K562 (cell line): ENCODE data around the gene LYSMD1. TPM values are rescaled to one million over a fixed set of nuclear protein-coding genes. Genes with fewer than 3 reads are reported as not detected.

Experiments
- ATAC-seq: fragments of 200-7000 bp; cut with Tn5 transposase; 3 replicates; pipeline ENCODE4 v1.9.1; 2020; ENCODE audit warnings: moderate library complexity
- BruUV-seq: library from RNA; stranded (reverse); fragments of 400-500 nt; replicated peaks from 2 replicates; lab custom pipeline; 2021; lab: Mats Ljungman, UMichigan
- CTCF ChIA-PET: fragments of 300-600 bp; formaldehyde crosslinking; extraction: SDS; loops from one replicate; lab custom pipeline; 2021; ENCODE audit warnings: low intra/inter-chr PET ratio; lab: Yijun Ruan, JAX
- POLR2A ChIA-PET: fragments of 300-600, 350-650 bp; sonication (Branson Sonifier 250); formaldehyde crosslinking; extraction: SDS; loops from one replicate; lab custom pipeline; 2021; ENCODE audit warnings: antibody characterized with exemption, inconsistent platforms; lab: Yijun Ruan, JAX
- DNase-seq, 4 experiments: peaks; one replicate each; pipeline versions ENCODE4 v3.0.0 to v3.0.0-alpha.2; 2011 to 2018; ENCODE audit warnings: low spot score in 3 of 4, mixed read lengths in 3 of 4; ENCODE audit errors: extremely low read depth in 1 of 4
- FAIRE-seq: peaks from 2 replicates; lab custom pipeline; 2011; peaks lifted over from hg19 to GRCh38; lab: Jason Lieb, UNC
- H2AFZ ChIP-seq: 2 replicates; pipeline ENCODE4 v1.6.0; 2011; ENCODE audit warnings: low read depth, low read length, control low read depth, inconsistent platforms
- H3K27ac ChIP-seq: fragments of 200-600 bp; 3 replicates; pipeline ENCODE4 v1.8.0; 2011; ENCODE audit warnings: low read depth, mild to moderate bottlenecking, control low read depth, inconsistent platforms, low read length, moderate library complexity, mixed read lengths; ENCODE audit errors: extremely low read depth
- H3K27me3 ChIP-seq, 2 experiments: fragments of 300-600 bp in 1 of 2; 2 replicates in 1 of 2; 3 replicates in 1 of 2; pipeline versions ENCODE4 v1.6.0 to v1.8.0; 2011; ENCODE audit warnings: inconsistent platforms in 2 of 2, low read length in 2 of 2, mild to moderate bottlenecking in 1 of 2, mixed read lengths in 1 of 2, moderate library complexity in 1 of 2; ENCODE audit not compliant: control insufficient read depth in 2 of 2, insufficient read depth in 2 of 2
- H3K36me3 ChIP-seq: fragments of 300-600 bp; 3 replicates; pipeline ENCODE4 v1.8.0; 2011; ENCODE audit warnings: mild to moderate bottlenecking, low read length, inconsistent platforms; ENCODE audit not compliant: control insufficient read depth, insufficient read depth
- H3K4me1 ChIP-seq, 2 experiments: fragments of 200-600 bp in 1 of 2; replicated peaks in 1 of 2; 2 replicates in 1 of 2; 3 replicates in 1 of 2; pipeline versions ENCODE4 v1.5.1 to v1.8.0; 2011; ENCODE audit warnings: inconsistent platforms in 2 of 2, low read length in 2 of 2, mild to moderate bottlenecking in 1 of 2, mixed read lengths in 1 of 2, moderate library complexity in 1 of 2; ENCODE audit not compliant: control insufficient read depth in 2 of 2, insufficient read depth in 2 of 2
- H3K4me2 ChIP-seq: 2 replicates; pipeline ENCODE4 v1.6.1; 2011; ENCODE audit warnings: low read length, control low read depth, inconsistent platforms, mixed read lengths; ENCODE audit not compliant: insufficient read depth
- H3K4me3 ChIP-seq: fragments of 200-600 bp; sonication (generic), shearing (Covaris generic); 2 replicates; pipeline ENCODE4 v1.5.1; 2016; ENCODE audit warnings: control low read depth, inconsistent platforms
- H3K79me2 ChIP-seq: fragments of 200-600 bp; 3 replicates; pipeline ENCODE4 v1.8.0; 2011; ENCODE audit warnings: low read length, inconsistent platforms; ENCODE audit not compliant: control insufficient read depth, insufficient read depth
- H3K9ac ChIP-seq, 2 experiments: 2 replicates each; pipeline versions ENCODE4 v1.6.0 to v1.6.1; 2011; ENCODE audit warnings: low read depth in 2 of 2, low read length in 2 of 2, control low read depth in 1 of 2, inconsistent platforms in 1 of 2, mild to moderate bottlenecking in 1 of 2, mixed read lengths in 1 of 2; ENCODE audit not compliant: insufficient read depth in 1 of 2
- H3K9me1 ChIP-seq: one replicate; pipeline ENCODE4 v1.6.0; 2011; ENCODE audit warnings: inconsistent platforms, mild to moderate bottlenecking, low read length, moderate library complexity; ENCODE audit not compliant: control insufficient read depth, insufficient read depth
- H3K9me3 ChIP-seq: replicated peaks from 2 replicates; pipeline ENCODE4 v1.5.1; 2011; ENCODE audit warnings: low read depth, low read length, inconsistent platforms; ENCODE audit not compliant: control insufficient read depth, insufficient read depth
- H4K20me1 ChIP-seq: replicated peaks from 2 replicates; pipeline ENCODE4 v1.6.1; 2011; ENCODE audit warnings: low read length, inconsistent platforms, mixed read lengths; ENCODE audit not compliant: control insufficient read depth, insufficient read depth
- ADNP ChIP-seq: fragments of 200-800 bp; sonication (Bioruptor generic); IDR thresholded peaks from 2 replicates; pipeline ENCODE4 v1.6.1; 2016; ENCODE audit warnings: missing genetic modification characterization, missing compliant biosample characterization
- CHD2 ChIP-seq: IDR thresholded peaks from 2 replicates; pipeline ENCODE4 v1.6.1; 2011; ENCODE audit warnings: low read depth, low read length
- HMG20B ChIP-seq: fragments of 250-450 bp; sonication (Bioruptor Pico); IDR thresholded peaks from 2 replicates; pipeline ENCODE4 v1.5.0; 2021; ENCODE audit warnings: mild to moderate bottlenecking
- MAFK ChIP-seq: IDR thresholded peaks from 2 replicates; pipeline ENCODE4 v1.6.1; 2011; ENCODE audit warnings: low read length, improper control_type of control experiment
- NFIC ChIP-seq: fragments of 450-650 bp; IDR thresholded peaks from 2 replicates; pipeline ENCODE4 v1.6.1; 2017; ENCODE audit warnings: mild to moderate bottlenecking, inconsistent platforms
- SIN3A ChIP-seq, 2 experiments: fragments of 150-350 bp in 1 of 2; IDR thresholded peaks; 2 replicates each; pipeline ENCODE4 v1.6.1; 2011 to 2016; ENCODE audit warnings: borderline replicate concordance in 2 of 2, low read depth in 2 of 2, low read length in 2 of 2, mild to moderate bottlenecking in 2 of 2, moderate library complexity in 2 of 2; ENCODE audit not compliant: control insufficient read depth in 1 of 2
- TEAD1 ChIP-seq, 2 experiments: fragments of 450-650 bp in 1 of 2; sonication (generic) in 1 of 2; formaldehyde crosslinking; IDR thresholded peaks; 2 replicates each; pipeline versions ENCODE4 v1.4.0 to v1.8.0; 2020 to 2022; ENCODE audit warnings: mild to moderate bottlenecking in 2 of 2, missing genetic modification reagents in 1 of 2
- TEAD4 ChIP-seq, 2 experiments: sonication (generic) in 1 of 2; formaldehyde crosslinking in 1 of 2; IDR thresholded peaks; 2 replicates each; pipeline versions ENCODE4 v1.6.1 to v1.8.0; 2012 to 2022; ENCODE audit warnings: borderline replicate concordance in 1 of 2, inconsistent platforms in 1 of 2, low read length in 1 of 2, mild to moderate bottlenecking in 1 of 2, missing genetic modification reagents in 1 of 2
- ZNF263 ChIP-seq: sonication (generic); formaldehyde crosslinking; IDR thresholded peaks from 2 replicates; pipeline ENCODE4 v1.8.0; 2022; ENCODE audit warnings: mild to moderate bottlenecking, missing genetic modification reagents, borderline replicate concordance
- ZNF384 ChIP-seq: IDR thresholded peaks from 2 replicates; pipeline ENCODE4 v1.6.1; 2012; ENCODE audit warnings: low read depth, low read length, improper control_type of control experiment
- ZNF407 ChIP-seq: fragments of 450-650 bp; IDR thresholded peaks from 2 replicates; pipeline ENCODE4 v1.6.1; 2016; ENCODE audit warnings: low read depth
- ZSCAN29 ChIP-seq: fragments of 450-650 bp; IDR thresholded peaks from 2 replicates; pipeline ENCODE4 v1.6.1; 2017
- WGBS: fragments of 100-300 bp; shearing (Covaris generic); methylation state at CpG from one replicate; pipeline ENCODE4 v1.1.6; 2016; ENCODE audit warnings: low coverage, mixed read lengths; ENCODE audit not compliant: insufficient coverage; ENCODE audit errors: missing lambda C conversion rate; 5-methylcytosine and 5-hydroxymethylcytosine counted together
- in situ Hi-C: fragments of 300-500 bp; cut with MboI; formaldehyde crosslinking; loops from 4 replicates; pipeline ENCODE4 v1.15.0; 2018; ENCODE audit warnings: inconsistent platforms, mixed read lengths
- intact Hi-C: fragments of 100-400 bp; cut with micrococcal nuclease; formaldehyde crosslinking; loops from 2 replicates; pipeline ENCODE4 v1.14.2; 2022
- polyA plus RNA-seq, 8 experiments: library from polyadenylated mRNA; depleted of rRNA in 4 of 8; stranded (reverse) in 5 of 8; unstranded in 3 of 8; fragments of >200 nt; fragmentation: Nextera tagmentation in 2 of 8; fragmentation: Illumina TruSeq in 1 of 8; extraction: Ambion mirVana in 2 of 8; extraction: Trizol in 1 of 8; gene quantifications; 2 replicates each; pipeline versions ENCODE4 v1.2.1 to v1.2.3, GENCODE V29; 2011 to 2014; ENCODE audit warnings: inconsistent platforms in 1 of 8, missing spikeins in 1 of 8
- total RNA-seq, 7 experiments: library from RNA; depleted of rRNA in 6 of 7; stranded (reverse); fragments of >200 nt in 6 of 7; fragmentation: Illumina TruSeq in 2 of 7; extraction: Trizol in 2 of 7; gene quantifications; 2 replicates each; pipeline versions ENCODE4 v1.2.1 to v1.2.3, GENCODE V29; 2011 to 2021; ENCODE audit warnings: low replicate concordance in 1 of 7

Gene LYSMD1
- total and polyA plus RNA-seq, 9 of the 15 experiments (the other 6 are each of a cell fraction or from before 2014, with no cell fraction given): 2.2 to 9.4 (median 6.0) TPM

- no peak for DNase-seq
- Histone ChIP-seq H3K27ac (peak overlapping the region; percentile 65), H3K27me3 (no peaks in the 10 kb centered on the region), H3K9me1 (no peaks in the 10 kb centered on the region), H4K20me1 (no peaks in the 10 kb centered on the region), H3K4me1 (peaks cover 10 to 16% of the 10 kb centered on the region in 2 experiments; a peak in 4 of 5 replicates), H3K9me3 (no peaks in the 10 kb centered on the region), H3K9ac (peak overlapping the region; percentile 87 to 92), H2AFZ (peak overlapping the region; percentile 94), H3K4me3 (peak overlapping the region; percentile 64)
- POLR2A ChIA-PET: interaction anchor here (0.6 to 1.7 kb wide), 4 partner anchors 10 to 61 kb away, joined by 3 to 5 read pairs (median 4); partner anchors contain the start of genes TMOD4 and VPS72
- no TSS peak for BruUV-seq
- peak; percentile 15 for ATAC-seq
- CTCF ChIA-PET: interaction anchor here (0.7 kb wide), 1 partner anchor 90 kb away, joined by 5 read pairs; no protein-coding TSS in a partner anchor
- intact Hi-C loops: no loop called here
- TF ChIP-seq ZNF384 (peak; percentile 83), TEAD1 (CRISPR knock-in tag; IDR thresholded peaks at IDR 0.05) (no peak), HMG20B (CRISPR knock-in tag) (no peak), ZSCAN29 (no peak), ADNP (tag) (no peak), CHD2 (peak; percentile 50; the same call in 1 of the 2 replicates), NFIC (no peak), MAFK (no peak), ZNF263 (CRISPR knock-in tag) (peak; percentile 21; the same call in 1 of the 2 replicates), ZNF407 (no peak), TEAD4 (IDR thresholded peaks at IDR 0.05; ENCODE audit: low read length) (no peak), TEAD4 (CRISPR knock-in tag; IDR thresholded peaks at IDR 0.05; ENCODE audit: borderline replicate concordance) (peak; percentile 25; the same call in 1 of the 2 replicates), SIN3A (IDR thresholded peaks at IDR 0.05; ENCODE audit: borderline replicate concordance in 2 of 2, control insufficient read depth in 1 of 2, low read depth in 2 of 2, low read length in 2 of 2) (peak in 1 of 2 experiments; percentile 1; a peak in 1 of 4 replicates)
- TF ChIP-seq, all 486 proteins: peak for 5
- H3K79me2 ChIP-seq: peaks cover 31% of the 10 kb centered on the region
- 2% methylated on average over 14 of the region's 15 CpGs for WGBS
- peaks cover 32% of the 10 kb centered on the region; the same call in 2 of the 3 replicates for H3K36me3 ChIP-seq
- in situ Hi-C loops: no loop called here
- no peak for FAIRE-seq
- peak overlapping the region; percentile 96 for H3K4me2 ChIP-seq
Measured at GRCh38 chr1:151166505-151166956, 829 bp upstream of the LYSMD1 start.
